Activated CD8-positive, alpha-beta memory T cell treated with anti-CD3 and anti-CD28 coated beads, Interleukin-2, amount 50 U/mL, for 1 hour (primary cell): Measurements from ENCODE around the gene DPCD.
"Not testable (repeated sequence)": the region's sequence is repeated elsewhere in the genome, so short reads cannot be mapped to it uniquely, and the experiment has no call there.

ENCODE experiments used
- DNase-seq: peaks from one replicate; pipeline ENCODE4 v3.0.0-alpha.2; 2020; ENCODE audit errors: extremely low read depth

The DPCD gene

DNA sequence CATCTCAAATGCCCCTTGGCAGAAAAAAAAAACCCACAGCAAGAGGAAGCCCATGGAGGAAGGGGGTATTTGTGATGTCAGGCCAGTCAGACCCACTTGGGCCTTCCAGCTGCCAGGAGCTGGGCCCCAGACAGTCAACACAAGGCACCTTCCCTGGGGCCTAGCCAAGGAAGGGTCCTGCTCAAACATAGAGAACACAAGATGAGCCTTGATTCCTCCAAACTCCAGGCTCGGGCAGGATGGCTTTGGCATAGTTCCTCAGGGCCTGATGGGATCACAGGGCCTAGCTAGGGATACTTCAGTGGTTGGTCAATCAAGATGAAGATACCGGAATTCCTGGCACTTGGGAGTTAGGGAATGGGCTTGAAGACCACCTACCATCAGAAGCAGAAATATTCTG lies 30.8 kb downstream of the DPCD start:
- no peak for DNase-seq

GRCh38 chr10:101619983-101620382 lies 31.9 kb downstream of the DPCD start:
- DNase-seq: no peak

DNA sequence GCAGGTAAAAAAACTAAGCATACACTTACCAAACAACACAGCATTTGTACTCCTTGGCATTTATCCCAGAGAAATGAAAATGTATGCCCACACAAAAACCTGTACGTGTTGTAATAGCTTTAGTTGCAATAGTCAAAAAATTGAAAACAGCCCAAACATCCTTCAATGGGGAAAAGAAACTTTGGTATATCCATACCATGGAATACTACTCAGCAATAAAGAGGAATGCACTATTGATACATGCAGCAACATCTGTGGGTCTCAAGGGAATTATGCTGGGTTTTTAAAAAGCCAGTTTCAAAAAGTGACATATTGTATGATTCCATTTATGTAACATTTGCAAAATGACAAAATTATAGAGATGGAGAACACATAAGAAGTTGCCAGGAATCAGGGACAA lies 35.4 kb downstream of the DPCD start:
- DNase-seq: no peak

DNA sequence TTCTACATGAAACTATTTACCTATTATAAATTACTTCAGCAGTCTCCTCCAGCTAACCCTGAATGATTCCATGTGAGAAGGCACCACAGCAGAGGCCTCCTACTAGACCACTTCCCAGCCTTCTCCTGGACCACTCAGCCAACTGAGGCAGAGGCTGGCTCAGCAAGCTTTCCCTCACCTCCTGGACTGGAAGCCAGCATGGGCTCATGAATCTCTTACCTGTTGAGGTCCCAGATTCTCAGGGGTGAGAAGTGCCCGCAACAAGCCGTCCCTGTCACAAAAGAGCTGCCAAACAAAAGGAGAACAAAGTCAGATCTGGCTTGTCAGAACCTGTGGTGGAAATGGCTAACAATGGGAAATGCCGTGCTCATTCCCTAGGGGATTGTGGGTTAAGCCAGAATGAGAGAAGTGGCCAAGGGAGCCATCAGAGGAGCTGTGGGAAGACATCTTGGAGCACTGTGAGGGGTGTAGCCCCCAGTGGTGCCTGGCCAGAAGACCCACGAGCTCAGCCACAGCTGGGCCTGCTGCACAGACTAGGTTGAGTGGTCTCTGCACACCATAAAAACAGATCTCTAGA lies 36.5 kb downstream of the DPCD start:
- DNase-seq: no peak

- no peak for DNase-seq
Measured at GRCh38 chr10:101625821-101626412, 37.8 kb downstream of the DPCD start.

GRCh38 chr10:101629837-101630632 lies 41.9 kb downstream of the DPCD start:
- no peak for DNase-seq

DNA sequence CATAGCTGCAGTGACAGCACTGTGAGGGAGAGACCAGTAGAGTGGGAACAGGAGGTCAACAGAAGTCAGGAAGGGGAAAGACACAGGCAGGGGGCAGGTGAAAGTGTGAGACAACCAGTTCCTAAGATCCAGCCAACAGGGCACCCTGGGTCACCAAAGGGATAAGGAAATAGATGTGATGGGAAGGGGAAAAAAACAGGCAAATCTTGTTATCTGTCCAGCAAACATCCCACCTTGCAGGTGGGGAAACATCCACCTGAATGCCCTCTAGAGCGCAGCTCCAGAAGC lies 42.5 kb downstream of the DPCD start:
- DNase-seq: no peak

DNA sequence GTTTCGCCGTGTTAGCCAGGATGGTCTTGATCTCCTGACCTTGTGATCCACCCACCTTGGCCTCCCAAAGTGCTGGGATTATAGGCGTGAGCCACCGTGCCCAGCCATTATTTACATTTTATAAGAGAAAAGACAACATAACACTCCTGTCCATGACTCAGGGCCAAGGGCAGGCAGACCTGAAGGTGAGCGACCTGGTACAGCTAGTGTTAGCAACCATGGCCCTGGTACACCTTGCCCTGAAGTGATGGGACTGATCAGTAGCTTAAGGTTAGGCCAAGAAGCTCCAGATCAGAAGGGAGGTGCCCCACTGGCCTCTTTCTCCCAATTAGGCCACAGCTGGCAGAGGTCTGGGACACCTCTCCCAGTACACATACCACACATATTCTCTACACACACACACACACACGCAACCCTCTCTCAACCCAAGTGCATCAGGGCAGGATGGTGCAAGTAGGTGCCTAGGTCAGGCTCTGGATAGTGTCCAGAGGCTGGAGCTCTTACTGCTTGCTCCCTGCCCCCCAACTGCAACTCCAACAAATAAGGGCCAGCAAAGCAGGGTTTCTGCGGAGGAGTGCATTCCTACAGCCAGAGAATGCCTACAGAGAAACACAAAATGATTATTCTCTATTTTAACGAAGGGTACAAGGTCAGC lies 43.8 kb downstream of the DPCD start:
- no peak for DNase-seq

DNA sequence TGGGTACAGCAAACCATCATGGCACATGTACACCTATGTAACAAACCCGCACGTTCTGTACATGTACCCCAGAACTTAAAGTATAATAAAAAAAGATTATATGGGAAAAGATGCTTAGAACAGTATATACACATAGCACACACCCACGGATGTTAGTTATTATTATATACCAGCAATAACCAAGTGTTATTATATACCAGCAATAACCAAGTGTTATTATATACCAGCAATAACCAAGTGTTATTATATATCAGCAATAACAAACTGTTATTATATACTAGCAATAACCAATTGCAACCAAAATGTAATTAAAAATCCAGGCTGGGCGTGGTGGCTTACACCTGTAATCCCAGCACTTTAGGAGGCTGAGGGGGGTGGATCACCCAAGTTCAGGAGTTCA lies 45.4 kb downstream of the DPCD start:
- not testable (repeated sequence) for DNase-seq

- no peak for DNase-seq
Measured at GRCh38 chr10:101639141-101639900, 51.2 kb downstream of the DPCD start.

GRCh38 chr10:101643546-101643945 lies 55.4 kb downstream of the DPCD start:
- DNase-seq: no peak

DNA sequence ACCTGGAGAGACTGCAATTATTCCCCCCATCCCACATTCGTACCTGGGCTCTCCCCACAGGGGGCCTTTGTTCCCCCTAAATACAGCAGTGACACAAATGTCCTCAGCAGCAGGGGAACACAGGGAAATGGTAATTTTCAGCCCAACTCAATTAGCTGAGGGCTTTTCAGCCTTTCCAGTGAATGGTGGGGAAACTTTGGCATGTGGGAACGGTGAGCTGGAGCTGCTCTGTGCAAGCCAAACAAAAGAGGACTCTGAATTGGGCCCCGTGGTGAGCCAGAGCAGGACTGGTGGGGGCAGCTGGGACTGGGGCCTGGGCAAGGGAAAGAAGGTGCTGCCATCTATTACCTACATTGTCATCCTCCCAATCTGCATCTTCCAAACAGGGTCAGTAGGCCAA lies 55.9 kb downstream of the DPCD start:
- DNase-seq: no peak

DNA sequence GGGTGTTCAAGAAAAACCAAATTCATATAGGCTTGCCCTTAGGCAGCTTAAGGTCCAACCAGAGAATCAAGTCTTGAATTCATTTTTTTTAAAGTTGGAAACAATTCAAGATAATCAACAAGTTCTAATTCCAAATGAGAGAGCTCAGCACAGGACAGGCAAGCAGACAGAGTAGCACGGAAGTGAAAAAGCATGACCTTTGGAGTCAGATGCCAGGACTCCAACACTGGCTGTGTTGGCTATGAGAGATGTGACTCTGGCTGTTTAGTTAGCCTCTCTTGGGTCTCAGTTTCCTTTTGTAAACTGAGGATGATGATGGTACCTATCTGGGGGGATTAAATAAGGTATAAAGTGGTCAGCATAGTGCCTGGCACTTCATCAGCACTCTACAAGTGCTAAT lies 57.5 kb downstream of the DPCD start:
- DNase-seq: no peak

DNA sequence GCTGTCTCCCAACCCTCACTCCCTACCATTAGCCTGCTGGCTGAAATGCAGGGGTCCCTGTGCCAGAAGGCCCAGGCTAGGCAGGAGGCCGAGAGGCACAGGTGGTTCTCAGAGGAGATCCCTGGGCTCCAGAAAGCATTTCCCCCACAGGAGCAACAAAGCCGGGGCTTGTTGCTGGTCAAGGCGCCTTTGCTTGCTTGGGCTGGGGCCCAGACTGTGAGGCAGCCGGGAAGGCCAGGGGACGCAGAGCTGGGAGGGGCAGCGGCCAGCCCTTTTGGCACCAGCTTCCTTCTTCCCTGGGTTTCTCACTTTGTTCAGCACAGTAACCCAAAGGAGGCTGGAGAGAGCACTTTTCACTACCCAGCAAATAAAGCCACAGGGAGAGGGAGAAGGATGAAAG lies 58.2 kb downstream of the DPCD start:
- DNase-seq: no peak

GRCh38 chr10:101647255-101647654 lies 59.1 kb downstream of the DPCD start:
- DNase-seq: no peak

- no peak for DNase-seq
Measured at GRCh38 chr10:101649525-101650085, 61.5 kb downstream of the DPCD start.

GRCh38 chr10:101650863-101651262 lies 62.7 kb downstream of the DPCD start:
- no peak for DNase-seq

DNA sequence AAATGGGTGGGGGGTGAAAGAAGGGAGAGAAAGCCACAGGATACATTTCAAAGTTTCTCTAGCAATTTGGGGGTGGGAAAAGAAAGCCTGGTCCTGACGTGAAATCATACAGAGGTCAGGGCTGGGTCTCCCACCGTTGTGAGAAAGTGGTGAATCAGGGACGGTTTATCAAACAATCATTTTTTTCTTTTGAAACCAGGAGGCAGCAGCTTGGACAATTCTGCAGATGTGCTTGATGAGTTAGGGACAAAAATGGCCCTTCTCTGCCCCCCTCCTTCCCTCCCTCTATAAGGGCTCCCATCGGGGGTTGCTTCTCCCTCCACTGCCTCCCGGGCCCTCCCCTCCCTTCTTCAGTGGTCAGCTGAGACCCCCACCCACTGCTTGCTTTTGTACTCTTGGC lies 63.2 kb downstream of the DPCD start:
- no peak for DNase-seq

GRCh38 chr10:101653536-101653935 lies 65.4 kb downstream of the DPCD start:
- DNase-seq: no peak

DNA sequence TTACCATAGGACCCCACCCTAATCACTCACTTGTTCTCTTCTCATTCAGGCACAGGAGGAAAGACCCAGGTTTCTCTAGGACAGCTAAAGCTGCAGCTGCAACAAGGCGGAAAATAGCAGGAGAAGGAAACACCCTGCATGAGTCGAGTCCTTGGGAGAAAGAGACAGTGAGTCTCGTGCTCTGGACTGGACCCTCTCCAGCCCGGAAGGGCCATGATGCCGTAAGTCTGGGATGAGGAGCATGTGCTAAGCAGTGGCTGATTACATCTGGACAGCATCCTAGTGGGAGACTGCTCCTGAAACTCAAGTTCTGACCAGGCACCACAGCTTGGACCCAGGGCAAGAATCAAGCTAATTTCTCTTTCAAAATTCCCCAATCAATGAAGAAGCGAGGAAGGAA lies 67.4 kb downstream of the DPCD start:
- DNase-seq: no peak

GRCh38 chr10:101656890-101657289 lies 68.8 kb downstream of the DPCD start:
- DNase-seq: no peak

- no peak for DNase-seq
Measured at GRCh38 chr10:101658975-101659374, 70.9 kb downstream of the DPCD start.
